GM12878 (cell line): ENCODE results near the gene DMPK. TPM values are rescaled to one million over a fixed set of nuclear protein-coding genes. Genes with fewer than 3 reads are reported as not detected.

ENCODE experiments used
- ATAC-seq: fragments of 200-7000 bp; cut with Tn5 transposase; 3 replicates; pipeline ENCODE4 v1.9.1; 2020; ENCODE audit warnings: mild to moderate bottlenecking, moderate library complexity
- BruUV-seq: library from RNA; stranded (reverse); fragments of 400-500 nt; replicated peaks from 2 replicates; lab custom pipeline; 2021; lab: Mats Ljungman, UMichigan
- CTCF ChIA-PET: fragments of 300-600 bp; sonication (Branson Sonifier 250); formaldehyde crosslinking; extraction: SDS; loops from one replicate; lab custom pipeline; 2021; ENCODE audit warnings: inconsistent platforms; lab: Yijun Ruan, JAX
- POLR2A ChIA-PET: fragments of 350-600 bp; formaldehyde crosslinking; extraction: SDS; loops from one replicate; lab custom pipeline; 2021; ENCODE audit warnings: inconsistent platforms; lab: Charles Lee
- RAD21 ChIA-PET: fragments of 300-600 bp; sonication (Branson Sonifier 250); formaldehyde crosslinking; loops from one replicate; lab custom pipeline; 2023; ENCODE audit warnings: antibody characterized with exemption; ENCODE audit not compliant: unreplicated experiment; lab: Charles Lee
- SMC1A ChIA-PET: fragments of 300-600 bp; sonication (Branson Sonifier 250); formaldehyde crosslinking; loops from one replicate; lab custom pipeline; 2023; ENCODE audit not compliant: unreplicated experiment, uncharacterized antibody; lab: Charles Lee
- DNase-seq: peaks from one replicate; pipeline ENCODE4 v3.0.0-alpha.2; 2011; ENCODE audit warnings: low read depth, low spot score
- FAIRE-seq: peaks from 3 replicates; lab custom pipeline; 2011; peaks lifted over from hg19 to GRCh38; lab: Jason Lieb, UNC
- H2AFZ ChIP-seq: 2 replicates; pipeline ENCODE4 v1.6.0; 2011; ENCODE audit warnings: low read depth, low read length, control low read depth; ENCODE audit not compliant: control insufficient read depth
- H3K27ac ChIP-seq: 2 replicates; pipeline ENCODE4 v1.5.1; 2011; ENCODE audit warnings: control low read depth; ENCODE audit not compliant: control insufficient read depth, insufficient read depth
- H3K27me3 ChIP-seq, 2 experiments: replicated peaks in 1 of 2; 2 replicates each; pipeline versions ENCODE4 v1.6.0 to v1.6.1; 2011; ENCODE audit warnings: low read length in 1 of 2; ENCODE audit not compliant: control insufficient read depth in 2 of 2, insufficient read depth in 2 of 2
- H3K36me3 ChIP-seq, 2 experiments: 2 replicates each; pipeline ENCODE4 v1.5.1; 2011; ENCODE audit warnings: low read length in 1 of 2; ENCODE audit not compliant: control insufficient read depth in 2 of 2, insufficient read depth in 2 of 2
- H3K4me1 ChIP-seq: 2 replicates; pipeline ENCODE4 v1.6.1; 2011; ENCODE audit warnings: mild to moderate bottlenecking, low read length, moderate library complexity, mixed read lengths; ENCODE audit not compliant: control insufficient read depth, insufficient read depth
- H3K4me2 ChIP-seq: 2 replicates; pipeline ENCODE4 v1.6.0; 2011; ENCODE audit warnings: control low read depth; ENCODE audit not compliant: control insufficient read depth, insufficient read depth
- H3K4me3 ChIP-seq: fragments of 200-600 bp; sonication (generic); 2 replicates; pipeline ENCODE4 v1.5.1; 2016
- H3K79me2 ChIP-seq: 2 replicates; pipeline ENCODE4 v1.6.0; 2011; ENCODE audit warnings: low read length; ENCODE audit not compliant: control insufficient read depth, insufficient read depth
- H3K9ac ChIP-seq: 2 replicates; pipeline ENCODE4 v1.8.0; 2011; ENCODE audit warnings: low read length, control low read depth, mixed read lengths; ENCODE audit not compliant: control insufficient read depth, insufficient read depth
- H3K9me3 ChIP-seq: replicated peaks from 3 replicates; pipeline ENCODE4 v1.5.1; 2011; ENCODE audit warnings: mild to moderate bottlenecking, low read length; ENCODE audit not compliant: control insufficient read depth, insufficient read depth
- H4K20me1 ChIP-seq: 2 replicates; pipeline ENCODE4 v1.6.0; 2011; ENCODE audit not compliant: control insufficient read depth, insufficient read depth
- EP300 ChIP-seq, 2 experiments: fragments of 150-350 bp in 1 of 2; IDR thresholded peaks; 2 replicates each; pipeline ENCODE4 v1.6.1; 2011 to 2012; ENCODE audit warnings: low read depth in 2 of 2, low read length in 2 of 2, borderline replicate concordance in 1 of 2, improper control_type of control experiment in 1 of 2, inconsistent platforms in 1 of 2; ENCODE audit not compliant: control insufficient read depth in 1 of 2
- KAT2A ChIP-seq: conservative IDR thresholded peaks from 2 replicates; pipeline ENCODE4 v1.6.1; 2011; ENCODE audit warnings: low read depth, low read length; ENCODE audit not compliant: control insufficient read depth
- NFYB ChIP-seq: IDR thresholded peaks from 2 replicates; pipeline ENCODE4 v1.6.1; 2011; ENCODE audit warnings: low read depth, mild to moderate bottlenecking, low read length, improper control_type of control experiment, moderate library complexity; ENCODE audit not compliant: insufficient read depth
- POLR2A ChIP-seq: IDR thresholded peaks from 2 replicates; pipeline ENCODE4 v1.6.1; 2011; ENCODE audit warnings: low read depth, mild to moderate bottlenecking, low read length
- RBBP5 ChIP-seq: fragments of 200-600 bp; sonication (generic); conservative IDR thresholded peaks from 2 replicates; pipeline ENCODE4 v1.6.1; 2016
- ZNF24 ChIP-seq: fragments of 450-650 bp; IDR thresholded peaks from 2 replicates; pipeline ENCODE4 v1.6.1; 2017; ENCODE audit warnings: antibody characterized with exemption, mild to moderate bottlenecking
- WGBS: methylation state at CpG from one replicate; pipeline ENCODE4 v1.1.6; 2016; ENCODE audit warnings: low lambda C conversion rate; ENCODE audit not compliant: insufficient replicate concordance, insufficient coverage; ENCODE audit errors: missing lambda C conversion rate; 5-methylcytosine and 5-hydroxymethylcytosine counted together
- in situ Hi-C: fragments of 300-500 bp; cut with MboI; formaldehyde crosslinking; loops from 9 replicates; pipeline ENCODE4 v1.14.3; 2018; ENCODE audit warnings: mixed read lengths
- intact Hi-C: fragments of 100-400 bp; cut with micrococcal nuclease; formaldehyde crosslinking; loops from one replicate; pipeline ENCODE4 v1.14.2; 2022; ENCODE audit not compliant: unreplicated experiment
- polyA plus RNA-seq, 11 experiments: library from polyadenylated mRNA; depleted of rRNA in 4 of 11; unstranded in 6 of 11; stranded (reverse) in 5 of 11; fragments of >200 nt; fragmentation: Nextera tagmentation in 4 of 11; fragmentation: Illumina TruSeq in 1 of 11; extraction: Ambion mirVana in 4 of 11; extraction: Trizol in 1 of 11; gene quantifications; 1 replicate in 1 of 11; 2 replicates in 10 of 11; pipeline versions ENCODE4 v1.2.1 to v1.2.3, GENCODE V29; 2011 to 2016; ENCODE audit warnings: inconsistent platforms in 2 of 11, missing spikeins in 2 of 11, low read depth in 1 of 11
- total RNA-seq, 4 experiments: library from RNA; depleted of rRNA in 3 of 4; stranded (reverse); fragments of >200 nt in 3 of 4; fragmentation: Illumina TruSeq in 1 of 4; extraction: Trizol in 1 of 4; gene quantifications; 2 replicates each; pipeline versions ENCODE4 v1.2.1 to v1.2.3, GENCODE V29; 2013 to 2021

Gene DMPK
- total and polyA plus RNA-seq, 10 of the 15 experiments (the other 5 are each of a cell fraction or from before 2014, with no cell fraction given) = 0.60 to 33.6 (median 5.2) TPM

GRCh38 chr19:45782820-45783785 is 813 bp upstream of the DMPK start (continued):
- no peak for TF ChIP-seq ZNF24
- no peak for TF ChIP-seq KAT2A
- TF ChIP-seq EP300 (IDR thresholded peaks at IDR 0.05; ENCODE audit: borderline replicate concordance in 1 of 2, control insufficient read depth in 1 of 2, low read depth in 2 of 2, low read length in 2 of 2) = no peak

- H3K9me3 ChIP-seq = no peaks in the 10 kb centered on the region
- H3K27ac ChIP-seq = no peak overlapping the region
- ATAC-seq (no peak), FAIRE-seq (no peak), DNase-seq (no peak)
- BruUV-seq = no TSS peak
- no peak overlapping the region for H2AFZ ChIP-seq
- H3K4me1 ChIP-seq = peaks cover 11% of the 10 kb centered on the region
- POLR2A ChIA-PET = no interaction called here
- H3K79me2 ChIP-seq = no peaks in the 10 kb centered on the region
- H3K9ac ChIP-seq = no peak overlapping the region
- in situ Hi-C loops (no loop called here), intact Hi-C loops (no loop called here)
- no peak overlapping the region for H3K4me3 ChIP-seq
- TF ChIP-seq NFYB = no peak
- no peak for TF ChIP-seq RBBP5
- peak; percentile 54; the same call in 1 of the 2 replicates for TF ChIP-seq POLR2A
- H3K36me3 ChIP-seq = peaks cover 0 to 2% of the 10 kb centered on the region in 2 experiments; a peak in 1 of 4 replicates
- no peaks in the 10 kb centered on the region for H4K20me1 ChIP-seq
- SMC1A ChIA-PET = no interaction called here
- RAD21 ChIA-PET = interaction anchor here (1.8 kb wide), 1 partner anchor 89 kb away, joined by 3 read pairs; the partner anchor contains the start of gene QPCTL
- CTCF ChIA-PET = interaction anchor here (0.6 kb wide), 1 partner anchor 13 kb away, joined by 3 read pairs; no protein-coding TSS in a partner anchor
- H3K27me3 ChIP-seq = no peaks in the 10 kb centered on the region
- WGBS = 73% methylated on average over 17 of the region's 17 CpGs
- no peak overlapping the region for H3K4me2 ChIP-seq
These were observed 802 bp downstream of the DMPK start for GRCh38 chr19:45781214-45782161.
